GM12874 (cell line): ENCODE data around the gene ABCD3.

Source experiments
- TF ChIP-seq, protein P1 (sequence below): IDR thresholded peaks from 2 replicates; pipeline ENCODE4 v1.5.1; 2011; ENCODE audit warnings: low read depth, mild to moderate bottlenecking, control low read depth, low read length, moderate library complexity; ENCODE audit not compliant: insufficient read depth

The ABCD3 gene

DNA sequence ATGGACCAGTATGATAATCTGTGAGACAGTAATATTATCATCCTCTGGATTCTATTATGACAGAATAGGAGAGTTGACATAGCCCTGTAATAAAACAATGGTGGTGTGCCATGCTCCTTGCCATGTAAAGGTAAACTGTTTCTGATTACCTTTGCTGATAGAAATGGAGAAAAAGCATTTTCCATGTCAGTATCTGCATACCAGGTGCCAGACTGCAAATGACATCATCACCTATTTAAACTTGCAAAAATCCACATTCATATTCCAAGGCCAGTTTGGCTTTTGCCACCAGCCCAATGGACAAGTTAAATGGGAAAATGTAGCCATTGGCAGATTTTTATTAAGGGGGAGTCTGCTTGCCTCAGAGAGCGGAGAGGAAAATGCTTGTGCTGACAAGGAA is 23.9 kb upstream of the ABCD3 start:
- TF ChIP-seq, protein P1, sequence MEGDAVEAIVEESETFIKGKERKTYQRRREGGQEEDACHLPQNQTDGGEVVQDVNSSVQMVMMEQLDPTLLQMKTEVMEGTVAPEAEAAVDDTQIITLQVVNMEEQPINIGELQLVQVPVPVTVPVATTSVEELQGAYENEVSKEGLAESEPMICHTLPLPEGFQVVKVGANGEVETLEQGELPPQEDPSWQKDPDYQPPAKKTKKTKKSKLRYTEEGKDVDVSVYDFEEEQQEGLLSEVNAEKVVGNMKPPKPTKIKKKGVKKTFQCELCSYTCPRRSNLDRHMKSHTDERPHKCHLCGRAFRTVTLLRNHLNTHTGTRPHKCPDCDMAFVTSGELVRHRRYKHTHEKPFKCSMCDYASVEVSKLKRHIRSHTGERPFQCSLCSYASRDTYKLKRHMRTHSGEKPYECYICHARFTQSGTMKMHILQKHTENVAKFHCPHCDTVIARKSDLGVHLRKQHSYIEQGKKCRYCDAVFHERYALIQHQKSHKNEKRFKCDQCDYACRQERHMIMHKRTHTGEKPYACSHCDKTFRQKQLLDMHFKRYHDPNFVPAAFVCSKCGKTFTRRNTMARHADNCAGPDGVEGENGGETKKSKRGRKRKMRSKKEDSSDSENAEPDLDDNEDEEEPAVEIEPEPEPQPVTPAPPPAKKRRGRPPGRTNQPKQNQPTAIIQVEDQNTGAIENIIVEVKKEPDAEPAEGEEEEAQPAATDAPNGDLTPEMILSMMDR = no peak

DNA sequence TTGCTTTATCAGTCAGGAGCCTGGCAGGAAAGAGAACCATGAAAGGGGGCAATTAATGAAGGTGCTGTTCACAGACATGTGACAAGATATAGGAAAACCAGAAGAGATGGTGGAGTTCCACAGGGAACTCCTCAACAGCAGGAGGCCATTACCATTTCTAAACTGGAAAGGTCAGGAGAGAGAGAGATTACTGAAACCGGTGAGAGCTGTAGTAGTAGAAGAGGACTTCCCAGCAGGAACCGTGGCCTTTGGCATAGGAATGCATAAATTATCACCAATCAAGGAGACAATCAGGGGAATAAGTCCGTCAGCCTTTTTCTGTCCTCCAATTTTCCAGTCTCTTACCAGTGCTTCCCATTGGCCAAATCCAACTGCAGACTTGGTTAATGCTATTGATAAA is 23.0 kb upstream of the ABCD3 start:
- TF ChIP-seq, protein P1 = no peak

DNA sequence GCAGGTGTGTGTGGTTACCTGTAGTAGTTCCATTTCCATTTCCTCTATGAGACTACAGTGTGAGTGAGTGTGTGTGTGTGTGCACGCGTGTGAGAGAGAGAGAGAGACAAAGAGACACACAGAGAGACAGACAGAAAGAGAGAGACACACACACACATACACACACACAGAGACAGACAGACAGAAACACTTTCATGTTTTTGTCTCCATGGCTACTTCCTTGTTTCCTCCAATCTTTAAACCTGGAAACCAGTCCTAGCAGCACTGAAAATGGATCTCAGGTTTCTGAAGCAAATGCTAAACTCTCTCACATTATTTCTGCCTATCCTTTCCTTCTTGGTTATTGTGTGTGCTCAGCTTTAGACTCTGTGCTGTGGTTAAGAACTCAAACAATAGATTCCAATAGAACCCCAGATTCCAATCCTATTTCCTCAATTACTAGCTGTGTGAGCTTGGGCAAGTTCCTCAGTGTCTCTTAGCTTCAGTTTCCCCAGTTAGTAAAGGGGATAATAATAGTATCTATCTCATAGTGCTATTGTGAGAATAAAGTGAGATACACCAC is 22.4 kb upstream of the ABCD3 start:
- TF ChIP-seq, protein P1 = no peak

DNA sequence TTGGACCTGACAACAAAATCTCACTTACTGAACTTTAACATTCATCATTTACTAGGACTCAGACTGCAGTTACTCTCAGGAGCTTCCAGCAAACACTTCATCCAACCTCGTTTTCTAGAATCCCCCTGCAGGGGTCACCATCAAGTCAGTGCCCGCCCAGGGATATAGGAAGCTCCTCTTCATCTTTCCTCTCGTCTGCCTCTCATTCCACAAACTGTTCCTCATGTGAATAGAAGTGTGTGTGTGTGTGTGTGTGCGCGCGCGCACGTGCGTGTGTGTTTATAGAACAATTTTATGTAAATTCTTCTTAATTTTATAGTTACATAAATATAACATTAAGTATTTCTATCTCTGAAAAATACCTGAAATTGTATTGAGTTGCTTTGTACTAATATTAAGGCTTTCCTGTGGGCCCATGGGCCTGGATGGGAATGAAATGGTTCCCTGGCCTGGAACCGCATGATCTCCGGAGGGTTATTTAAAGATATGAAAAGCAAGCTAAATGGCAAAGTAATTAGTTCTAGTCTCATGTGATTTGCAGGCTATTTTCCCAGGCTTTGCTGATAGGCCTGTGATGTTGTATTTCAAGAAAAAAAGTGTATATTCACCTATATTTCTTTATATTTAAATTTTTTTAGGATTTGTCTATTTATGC is 21.7 kb upstream of the ABCD3 start:
- TF ChIP-seq, protein P1 = no peak

DNA sequence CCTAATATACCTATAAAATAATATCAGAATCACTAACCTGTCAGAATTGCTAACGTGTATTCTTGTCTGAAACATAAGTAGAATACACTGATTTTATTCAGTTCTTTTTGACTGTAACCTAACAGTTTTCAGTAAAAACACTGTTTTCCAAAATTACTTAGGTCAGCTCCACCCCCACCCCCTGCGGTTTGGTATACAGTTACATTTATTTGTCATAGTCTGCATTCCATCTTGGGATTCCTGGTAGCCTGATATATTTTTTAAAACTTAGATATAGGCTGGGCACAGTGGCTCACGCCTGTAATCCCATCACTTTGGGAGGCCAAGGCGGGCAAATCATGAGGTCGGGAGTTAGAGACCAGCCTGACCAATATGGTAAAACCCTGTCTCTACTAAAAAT is 19.8 kb upstream of the ABCD3 start:
- TF ChIP-seq, protein P1 = no peak

DNA sequence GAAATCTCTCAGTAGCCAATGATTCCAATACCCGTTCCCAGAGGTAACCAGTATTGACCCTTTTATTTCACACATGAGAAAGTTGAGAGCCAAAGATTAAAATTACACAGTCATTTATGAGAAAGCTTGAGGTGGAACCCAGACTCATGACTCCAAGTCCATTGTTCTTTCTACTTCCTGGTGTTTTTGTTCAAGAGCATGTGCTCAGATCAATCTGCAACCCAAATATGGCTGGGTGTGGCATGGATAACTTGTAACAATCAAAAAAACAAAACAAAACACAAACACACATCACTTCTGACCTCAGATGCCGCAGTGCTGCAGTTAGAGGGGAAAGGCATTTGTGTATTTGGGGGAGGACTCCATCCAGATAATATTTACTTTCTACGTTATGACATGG is 18.7 kb upstream of the ABCD3 start:
- TF ChIP-seq, protein P1 = no peak

DNA sequence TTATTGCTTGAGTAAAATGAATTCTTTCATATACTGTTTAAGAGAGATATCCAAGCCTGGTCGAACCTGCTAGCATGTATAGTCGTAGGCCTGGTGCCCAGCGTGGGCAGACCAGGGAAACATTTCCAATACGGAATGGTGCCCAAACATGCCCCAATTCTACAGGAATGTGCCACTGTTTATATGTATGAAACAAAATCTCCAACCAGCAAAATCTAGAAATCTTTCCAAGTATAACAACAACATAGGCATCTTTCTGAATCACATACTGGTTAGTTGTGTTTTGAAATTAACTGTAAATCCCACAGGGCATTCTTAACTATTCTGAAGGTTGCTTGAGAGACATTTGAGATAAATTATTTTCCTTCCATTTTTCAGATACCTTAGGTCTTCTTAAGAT is 17.0 kb upstream of the ABCD3 start:
- TF ChIP-seq, protein P1 = no peak
